ENCODE results near the gene SLIT1. TPM values are rescaled to one million over a fixed set of nuclear protein-coding genes. Genes with fewer than 3 reads are reported as not detected.

The SLIT1 gene
- polyA plus RNA-seq, 1 donor (not counting 4 experiments of a cell fraction or from before 2014, with no cell fraction given): 0.01 TPM

DNA sequence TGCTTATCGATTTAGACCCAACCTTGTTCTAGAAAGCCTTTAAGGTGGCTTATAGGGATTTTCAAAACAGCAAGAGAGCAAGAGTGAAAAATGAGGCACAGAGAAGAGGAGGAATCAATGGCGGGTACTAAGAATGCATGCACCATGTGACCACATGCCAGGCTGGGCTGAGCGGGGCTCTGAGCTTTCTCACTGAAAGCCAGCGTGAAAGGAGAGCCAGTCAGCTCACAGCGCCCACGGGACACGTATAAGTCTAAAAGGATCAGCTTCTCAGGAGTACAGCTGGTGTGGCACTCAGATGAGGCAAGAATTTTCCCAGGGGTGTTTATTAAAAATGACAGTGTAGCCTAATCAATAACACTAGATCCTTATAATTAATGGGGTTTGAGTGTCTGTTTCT is 114.3 kb downstream of the SLIT1 start:
- peaks cover 3% of the 10 kb centered on the region for H3K9me3 ChIP-seq (ENCODE audit: control insufficient read depth, low read depth, low read length)
- no peak overlapping the region for H3K27ac ChIP-seq (ENCODE audit: control insufficient read depth, insufficient read depth, low read length)
- no peak overlapping the region for H3K9ac ChIP-seq (ENCODE audit: control insufficient read depth, extremely low read depth, insufficient read depth, low read length)
- FAIRE-seq: no peak
- no peak for DNase-seq (ENCODE audit: low read depth, low spot score)
- H3K4me3 ChIP-seq (ENCODE audit: control insufficient read depth in 2 of 3, extremely low read depth in 1 of 3, insufficient read depth in 2 of 3, low read depth in 1 of 3, low read length in 3 of 3): no peak overlapping the region
- TF ChIP-seq CTCF (optimal IDR thresholded peaks at IDR 0.05 in 1 of 3, IDR thresholded peaks at IDR 0.05 in 1 of 3, conservative IDR thresholded peaks at IDR 0.05 in 1 of 3; ENCODE audit: extremely low read depth in 1 of 3, insufficient read depth in 2 of 3, low read length in 3 of 3) (no peak), EZH2 (IDR thresholded peaks at IDR 0.05; ENCODE audit: low read length) (no peak)
- no peaks in the 10 kb centered on the region for H3K36me3 ChIP-seq (ENCODE audit: control insufficient read depth in 2 of 2, extremely low read depth in 1 of 2, insufficient read depth in 2 of 2, low read length in 2 of 2)
- no peak overlapping the region for H2AFZ ChIP-seq (ENCODE audit: control insufficient read depth, low read length)
- H3K9me1 ChIP-seq (ENCODE audit: control insufficient read depth, extremely low read depth, insufficient read depth, low read length): no peaks in the 10 kb centered on the region
- H3K4me2 ChIP-seq (ENCODE audit: control insufficient read depth, extremely low read depth, insufficient read depth, low read depth, low read length): no peak overlapping the region
- peaks cover 34% of the 10 kb centered on the region for H3K27me3 ChIP-seq (ENCODE audit: control insufficient read depth, extremely low read depth, insufficient read depth, low read length)
- no peaks in the 10 kb centered on the region for H3K79me2 ChIP-seq (ENCODE audit: control insufficient read depth, insufficient read depth, low read length)
- H3K4me1 ChIP-seq (ENCODE audit: control insufficient read depth, extremely low read depth, insufficient read depth, low read length): no peaks in the 10 kb centered on the region
- peaks cover 2% of the 10 kb centered on the region for H4K20me1 ChIP-seq (ENCODE audit: control insufficient read depth, extremely low read depth, insufficient read depth, low read length)
- dilution Hi-C loops (cut with MboI; ENCODE audit: extremely low pct_ligation_motif_present, low sequenced_read_pairs): no loop called here

GRCh38 chr10:97069576-97070362 is 116.0 kb downstream of the SLIT1 start:
- no peaks in the 10 kb centered on the region for H3K79me2 ChIP-seq (ENCODE audit: control insufficient read depth, insufficient read depth, low read length)

More at GRCh38 chr10:97069576-97070362, 116.0 kb downstream of the SLIT1 start:
- dilution Hi-C loops (cut with MboI; ENCODE audit: extremely low pct_ligation_motif_present, low sequenced_read_pairs): no loop called here
- Histone ChIP-seq H4K20me1 (ENCODE audit: control insufficient read depth, extremely low read depth, insufficient read depth, low read length) (no peaks in the 10 kb centered on the region), H3K27me3 (ENCODE audit: control insufficient read depth, extremely low read depth, insufficient read depth, low read length) (peaks cover 31% of the 10 kb centered on the region), H3K4me3 (ENCODE audit: control insufficient read depth in 2 of 3, extremely low read depth in 1 of 3, insufficient read depth in 2 of 3, low read depth in 1 of 3, low read length in 3 of 3) (no peak overlapping the region), H3K4me1 (ENCODE audit: control insufficient read depth, extremely low read depth, insufficient read depth, low read length) (no peaks in the 10 kb centered on the region), H3K9me1 (ENCODE audit: control insufficient read depth, extremely low read depth, insufficient read depth, low read length) (no peaks in the 10 kb centered on the region), H3K9ac (ENCODE audit: control insufficient read depth, extremely low read depth, insufficient read depth, low read length) (no peak overlapping the region), H3K36me3 (ENCODE audit: control insufficient read depth in 2 of 2, extremely low read depth in 1 of 2, insufficient read depth in 2 of 2, low read length in 2 of 2) (no peaks in the 10 kb centered on the region), H3K27ac (ENCODE audit: control insufficient read depth, insufficient read depth, low read length) (no peak overlapping the region), H3K4me2 (ENCODE audit: control insufficient read depth, extremely low read depth, insufficient read depth, low read depth, low read length) (no peak overlapping the region), H3K9me3 (ENCODE audit: control insufficient read depth, low read depth, low read length) (peaks cover 3% of the 10 kb centered on the region), H2AFZ (ENCODE audit: control insufficient read depth, low read length) (no peak overlapping the region)
- DNase-seq (ENCODE audit: low read depth, low spot score): no peak
- FAIRE-seq: no peak
- TF ChIP-seq CTCF (optimal IDR thresholded peaks at IDR 0.05 in 1 of 3, IDR thresholded peaks at IDR 0.05 in 1 of 3, conservative IDR thresholded peaks at IDR 0.05 in 1 of 3; ENCODE audit: extremely low read depth in 1 of 3, insufficient read depth in 2 of 3, low read length in 3 of 3): no peak
- no peak for TF ChIP-seq EZH2 (IDR thresholded peaks at IDR 0.05; ENCODE audit: low read length)

Measured in keratinocyte (primary cell).